Stimulated activated naive B cell treated with anti-CD40 and anti-IgM and Interleukin-4, amounts not matched to agents 10 μg/mL and 1 μg/mL and 100 μg/mL, for 72 hours (primary cell): ENCODE data around the gene CTTN.

Experiments used
- ATAC-seq, 2 donors: fragments of 150-1000 bp; cut with Tn5 transposase; replicated peaks; 2 replicates each; pipeline ENCODE4 v1.10.0; 2021; ENCODE audit warnings: moderate library complexity in 1 of 2
- DNase-seq: peaks from one replicate; pipeline ENCODE4 v3.0.0; 2021
- H3K27ac Mint-ChIP-seq: one replicate; pipeline ENCODE4 v1.8.0; 2022; ENCODE audit warnings: mild to moderate bottlenecking, mixed read lengths
- H3K27me3 Mint-ChIP-seq, 2 donors: one replicate each; pipeline ENCODE4 v1.8.0; 2022; ENCODE audit warnings: mixed read lengths in 2 of 2
- H3K36me3 Mint-ChIP-seq, 2 donors: one replicate each; pipeline ENCODE4 v1.8.0; 2022; ENCODE audit warnings: mixed read lengths in 2 of 2, mild to moderate bottlenecking in 1 of 2
- H3K4me1 Mint-ChIP-seq, 2 donors: one replicate each; pipeline ENCODE4 v1.8.0; 2022; ENCODE audit warnings: mixed read lengths in 2 of 2, mild to moderate bottlenecking in 1 of 2
- H3K4me3 Mint-ChIP-seq, 2 donors: one replicate each; pipeline ENCODE4 v1.8.0; 2022; ENCODE audit warnings: mild to moderate bottlenecking in 2 of 2, mixed read lengths in 2 of 2, moderate library complexity in 1 of 2
- H3K9me3 Mint-ChIP-seq, 2 donors: one replicate each; pipeline ENCODE4 v1.8.0; 2022; ENCODE audit warnings: mixed read lengths in 2 of 2, mild to moderate bottlenecking in 1 of 2

CTTN gene

GRCh38 chr11:70433526-70433925 is 35.2 kb downstream of the CTTN start:
- ATAC-seq (no peak), DNase-seq (no peak)
- Mint-ChIP-seq H3K4me3 (no peak overlapping the region), H3K4me1 (peaks cover 23 to 58% of the 10 kb centered on the region in 2 donors), H3K27ac (no peak overlapping the region), H3K27me3 (peaks cover 46 to 70% of the 10 kb centered on the region in 2 donors), H3K9me3 (peaks cover 4 to 7% of the 10 kb centered on the region in 2 donors), H3K36me3 (peaks cover 16 to 27% of the 10 kb centered on the region in 2 donors)

- Mint-ChIP-seq H3K4me3 (no peak overlapping the region), H3K27ac (peak overlapping the region; percentile 83), H3K36me3 (peaks cover 19 to 27% of the 10 kb centered on the region in 2 donors), H3K9me3 (peaks cover 4 to 7% of the 10 kb centered on the region in 2 donors), H3K4me1 (peaks cover 24 to 65% of the 10 kb centered on the region in 2 donors), H3K27me3 (peaks cover 41 to 70% of the 10 kb centered on the region in 2 donors)
- no peak for ATAC-seq
- peak; percentile 16 for DNase-seq
These were observed 35.9 kb downstream of the CTTN start for GRCh38 chr11:70433966-70434812.

GRCh38 chr11:70434813-70435278 is 36.5 kb downstream of the CTTN start:
- Mint-ChIP-seq H3K4me3 (no peak overlapping the region), H3K9me3 (peaks cover 7 to 8% of the 10 kb centered on the region in 2 donors), H3K4me1 (peaks cover 29 to 71% of the 10 kb centered on the region in 2 donors), H3K36me3 (peaks cover 19 to 33% of the 10 kb centered on the region in 2 donors), H3K27me3 (peaks cover 47 to 71% of the 10 kb centered on the region in 2 donors), H3K27ac (no peak overlapping the region)
- DNase-seq (no peak), ATAC-seq (no peak)

GRCh38 chr11:70435361-70435760 is 37.0 kb downstream of the CTTN start:
- H3K9me3 Mint-ChIP-seq = peaks cover 7 to 8% of the 10 kb centered on the region in 2 donors

GRCh38 chr11:70435765-70436500 is 37.6 kb downstream of the CTTN start:
- Mint-ChIP-seq H3K9me3 (peaks cover 7 to 8% of the 10 kb centered on the region in 2 donors), H3K36me3 (peaks cover 19 to 34% of the 10 kb centered on the region in 2 donors), H3K27me3 (peaks cover 54 to 69% of the 10 kb centered on the region in 2 donors), H3K4me3 (peak overlapping the region in 1 of 2 donors; percentile 37), H3K27ac (no peak overlapping the region), H3K4me1 (peaks cover 29 to 68% of the 10 kb centered on the region in 2 donors)
- DNase-seq (no peak), ATAC-seq (no peak)

More at GRCh38 chr11:70435361-70435760, 37.0 kb downstream of the CTTN start:
- no peak for DNase-seq
- no peak for ATAC-seq
- Mint-ChIP-seq H3K27me3 (peaks cover 51 to 71% of the 10 kb centered on the region in 2 donors), H3K4me3 (no peak overlapping the region), H3K4me1 (peaks cover 29 to 70% of the 10 kb centered on the region in 2 donors), H3K36me3 (peaks cover 19 to 34% of the 10 kb centered on the region in 2 donors), H3K27ac (no peak overlapping the region)

GRCh38 chr11:70436501-70436860 is 38.2 kb downstream of the CTTN start:
- DNase-seq (no peak), ATAC-seq (no peak)
- Mint-ChIP-seq H3K4me3 (peak overlapping the region; percentile 52 to 77), H3K9me3 (peaks cover 7 to 8% of the 10 kb centered on the region in 2 donors), H3K27me3 (peaks cover 51 to 64% of the 10 kb centered on the region in 2 donors), H3K4me1 (peaks cover 29 to 68% of the 10 kb centered on the region in 2 donors), H3K36me3 (peaks cover 19 to 34% of the 10 kb centered on the region in 2 donors), H3K27ac (peak overlapping the region; percentile 98)

- H3K36me3 Mint-ChIP-seq = peaks cover 19 to 32% of the 10 kb centered on the region in 2 donors
- ATAC-seq = peak; percentile 93 to 94
- peaks cover 7 to 8% of the 10 kb centered on the region in 2 donors for H3K9me3 Mint-ChIP-seq
- H3K27ac Mint-ChIP-seq = peak overlapping the region; percentile 98
- DNase-seq = peak; percentile 85
- peaks cover 44 to 56% of the 10 kb centered on the region in 2 donors for H3K27me3 Mint-ChIP-seq
- peak overlapping the region; percentile 52 to 77 for H3K4me3 Mint-ChIP-seq
- peaks cover 27 to 63% of the 10 kb centered on the region in 2 donors for H3K4me1 Mint-ChIP-seq
These were observed 38.9 kb downstream of the CTTN start for GRCh38 chr11:70437111-70437784.

GRCh38 chr11:70440206-70440605 is 41.9 kb downstream of the CTTN start:
- Mint-ChIP-seq H3K36me3 (peaks cover 12 to 21% of the 10 kb centered on the region in 2 donors), H3K27ac (peak overlapping the region; percentile 81), H3K4me3 (no peak overlapping the region), H3K27me3 (peaks cover 36 to 45% of the 10 kb centered on the region in 2 donors), H3K9me3 (peaks cover 7 to 8% of the 10 kb centered on the region in 2 donors), H3K4me1 (peaks cover 24 to 55% of the 10 kb centered on the region in 2 donors)
- no peak for ATAC-seq
- no peak for DNase-seq

- DNase-seq (no peak), ATAC-seq (no peak)
- peaks cover 7 to 9% of the 10 kb centered on the region in 2 donors for H3K9me3 Mint-ChIP-seq
- H3K4me1 Mint-ChIP-seq = peaks cover 12 to 23% of the 10 kb centered on the region in 2 donors
- peaks cover 45 to 46% of the 10 kb centered on the region in 2 donors for H3K27me3 Mint-ChIP-seq
- H3K4me3 Mint-ChIP-seq = no peak overlapping the region
- H3K36me3 Mint-ChIP-seq = peaks cover 6 to 11% of the 10 kb centered on the region in 2 donors
- H3K27ac Mint-ChIP-seq = no peak overlapping the region
These were observed 45.4 kb downstream of the CTTN start for GRCh38 chr11:70443773-70444030.

- no peak for ATAC-seq
- Mint-ChIP-seq H3K36me3 (peaks cover 13% of the 10 kb centered on the region in 2 donors), H3K27me3 (peaks cover 36 to 37% of the 10 kb centered on the region in 2 donors)
These were observed 46.8 kb downstream of the CTTN start for GRCh38 chr11:70445091-70445490.

GRCh38 chr11:70445605-70446004 is 47.3 kb downstream of the CTTN start:
- Mint-ChIP-seq H3K9me3 (peaks cover 20% of the 10 kb centered on the region in 2 donors), H3K27me3 (peaks cover 30 to 35% of the 10 kb centered on the region in 2 donors), H3K4me3 (no peak overlapping the region), H3K36me3 (peaks cover 15% of the 10 kb centered on the region in 2 donors), H3K27ac (peak overlapping the region; percentile 66), H3K4me1 (peaks cover 7 to 10% of the 10 kb centered on the region in 2 donors)
- DNase-seq (no peak), ATAC-seq (no peak)

More at GRCh38 chr11:70445091-70445490, 46.8 kb downstream of the CTTN start:
- no peak for DNase-seq
- peaks cover 7 to 10% of the 10 kb centered on the region in 2 donors for H3K4me1 Mint-ChIP-seq
- no peak overlapping the region for H3K27ac Mint-ChIP-seq
- H3K4me3 Mint-ChIP-seq = no peak overlapping the region
- H3K9me3 Mint-ChIP-seq = peaks cover 17% of the 10 kb centered on the region in 2 donors

- Mint-ChIP-seq H3K27ac (no peak overlapping the region), H3K36me3 (peaks cover 15% of the 10 kb centered on the region in 2 donors), H3K4me3 (no peak overlapping the region), H3K27me3 (peaks cover 22 to 24% of the 10 kb centered on the region in 2 donors), H3K4me1 (peaks cover under 1 to 4% of the 10 kb centered on the region in 2 donors), H3K9me3 (peaks cover 20 to 23% of the 10 kb centered on the region in 2 donors)
- DNase-seq (no peak), ATAC-seq (no peak)
These were observed 50.7 kb downstream of the CTTN start for GRCh38 chr11:70448983-70449567.

GRCh38 chr11:70454197-70454767 is 56.0 kb downstream of the CTTN start:
- ATAC-seq = no peak
- no peak for DNase-seq
- Mint-ChIP-seq H3K36me3 (peaks cover 5 to 6% of the 10 kb centered on the region in 2 donors), H3K27me3 (peaks cover 13 to 25% of the 10 kb centered on the region in 2 donors), H3K9me3 (peaks cover 11 to 13% of the 10 kb centered on the region in 2 donors), H3K4me1 (peaks cover 10 to 18% of the 10 kb centered on the region in 2 donors), H3K27ac (no peak overlapping the region), H3K4me3 (no peak overlapping the region)
